HCT116 (cell line): Measurements from ENCODE around the gene PEX11A. TPM values are rescaled to one million over a fixed set of nuclear protein-coding genes. Genes with fewer than 3 reads are reported as not detected.

Experiments used
- ATAC-seq: fragments of 200-7000 bp; cut with Tn5 transposase; 2 replicates; pipeline ENCODE4 v1.9.1; 2020; ENCODE audit warnings: mild to moderate bottlenecking, moderate library complexity
- BruUV-seq: library from RNA; stranded (reverse); fragments of 400-500 nt; replicated peaks from 2 replicates; lab custom pipeline; 2021; lab: Mats Ljungman, UMichigan
- CTCF ChIA-PET: fragments of 300-600 bp; sonication (Branson Sonifier 250); formaldehyde crosslinking; loops from one replicate; lab custom pipeline; 2021; ENCODE audit warnings: antibody characterized with exemption; lab: Charles Lee
- POLR2A ChIA-PET: fragments of 300-600, 350-600 bp; sonication (Branson Sonifier 250); formaldehyde crosslinking; loops from one replicate; lab custom pipeline; 2021; ENCODE audit warnings: antibody characterized with exemption; lab: Charles Lee
- RAD21 ChIA-PET, 2 experiments: fragments of 300-600 bp; sonication (Branson Sonifier 250); formaldehyde crosslinking; loops; one replicate each; lab custom pipeline; 2023; ENCODE audit warnings: low total read pairs in 2 of 2; ENCODE audit not compliant: uncharacterized antibody in 2 of 2, unreplicated experiment in 2 of 2, low non-redundant PET in 1 of 2; lab: Charles Lee
- DNase-seq: peaks from one replicate; pipeline ENCODE4 v3.0.0-alpha.2; 2010; ENCODE audit warnings: low read depth, low spot score
- H2AFZ ChIP-seq: fragments of 200-600 bp; shearing (Covaris generic), sonication (generic); 2 replicates; pipeline ENCODE4 v1.6.1; 2017; ENCODE audit warnings: low read depth, mixed run types, mixed read lengths, antibody characterized with exemption, low read length; ENCODE audit not compliant: poor library complexity, severe bottlenecking
- H3K27ac ChIP-seq: 2 replicates; pipeline ENCODE4 v1.5.1; 2012; ENCODE audit warnings: low read depth, low read length
- H3K27me3 ChIP-seq: fragments of 200-600 bp; sonication (generic); 2 replicates; pipeline ENCODE4 v1.6.1; 2016; ENCODE audit warnings: mixed run types, low read length, mixed read lengths; ENCODE audit not compliant: insufficient read depth
- H3K36me3 ChIP-seq, 2 experiments: fragments of 200-500 bp in 1 of 2; fragments of 200-600 bp in 1 of 2; sonication (Bioruptor generic) in 1 of 2; sonication (generic) in 1 of 2; 2 replicates each; pipeline versions ENCODE4 v1.5.1 to v1.6.1; 2014 to 2016; ENCODE audit warnings: low read length in 2 of 2, inconsistent platforms in 1 of 2, mixed read lengths in 1 of 2, mixed run types in 1 of 2; ENCODE audit not compliant: insufficient read depth in 2 of 2, control insufficient read depth in 1 of 2
- H3K4me1 ChIP-seq, 2 experiments: fragments of 200-600 bp in 1 of 2; sonication (generic) in 1 of 2; 2 replicates each; pipeline versions ENCODE4 v1.5.1 to v1.6.1; 2012 to 2017; ENCODE audit warnings: low read length in 2 of 2, inconsistent platforms in 1 of 2, mild to moderate bottlenecking in 1 of 2, mixed read lengths in 1 of 2, mixed run types in 1 of 2, moderate library complexity in 1 of 2; ENCODE audit not compliant: insufficient read depth in 2 of 2, control insufficient read depth in 1 of 2
- H3K4me2 ChIP-seq: fragments of 200-600 bp; sonication (generic); 2 replicates; pipeline ENCODE4 v1.6.1; 2017; ENCODE audit warnings: mixed run types, low read length, mixed read lengths
- H3K4me3 ChIP-seq, 2 experiments: fragments of 200-600 bp in 1 of 2; sonication (generic) in 1 of 2; replicated peaks in 1 of 2; 2 replicates each; pipeline ENCODE4 v1.5.1; 2011 to 2016; ENCODE audit warnings: low read length in 2 of 2, control low read depth in 1 of 2, low read depth in 1 of 2, mild to moderate bottlenecking in 1 of 2, mixed read lengths in 1 of 2, mixed run types in 1 of 2
- H3K79me2 ChIP-seq: fragments of 200-600 bp; sonication (generic); 2 replicates; pipeline ENCODE4 v1.6.1; 2017; ENCODE audit warnings: mild to moderate bottlenecking, mixed run types, low read length, moderate library complexity, mixed read lengths; ENCODE audit not compliant: insufficient read depth
- H3K9ac ChIP-seq: fragments of 200-600 bp; sonication (generic); 2 replicates; pipeline ENCODE4 v1.6.1; 2016; ENCODE audit warnings: low read length, mixed read lengths
- H3K9me2 ChIP-seq: fragments of 200-600 bp; sonication (generic), shearing (Covaris generic); 2 replicates; pipeline ENCODE4 v1.6.1; 2017; ENCODE audit warnings: mixed run types, mild to moderate bottlenecking, moderate library complexity; ENCODE audit not compliant: insufficient read depth
- H3K9me3 ChIP-seq, 2 experiments: fragments of 200-500 bp in 1 of 2; fragments of 200-600 bp in 1 of 2; sonication (Bioruptor generic) in 1 of 2; sonication (generic) in 1 of 2; 2 replicates each; pipeline ENCODE4 v1.6.1; 2014 to 2017; ENCODE audit warnings: low read length in 2 of 2, mixed read lengths in 2 of 2, inconsistent platforms in 1 of 2, low read depth in 1 of 2, mild to moderate bottlenecking in 1 of 2, mixed run types in 1 of 2, moderate library complexity in 1 of 2; ENCODE audit not compliant: control insufficient read depth in 1 of 2, insufficient read depth in 1 of 2
- H4K20me1 ChIP-seq: fragments of 200-600 bp; sonication (generic), shearing (Covaris generic); 2 replicates; pipeline ENCODE4 v1.6.1; 2017; ENCODE audit warnings: mixed run types, mild to moderate bottlenecking, moderate library complexity; ENCODE audit not compliant: insufficient read depth
- CBX3 ChIP-seq: IDR thresholded peaks from 2 replicates; pipeline ENCODE4 v1.6.1; 2012; ENCODE audit warnings: low read depth
- CEBPB ChIP-seq: IDR thresholded peaks from 2 replicates; pipeline ENCODE4 v1.6.1; 2012; ENCODE audit warnings: low read depth
- CTCF ChIP-seq, 3 experiments: fragments of 200-600 bp in 1 of 3; sonication (generic) in 1 of 3; IDR thresholded peaks in 2 of 3; conservative IDR thresholded peaks in 1 of 3; 2 replicates each; pipeline ENCODE4 v1.5.1; 2012 to 2017; ENCODE audit warnings: low read depth in 2 of 3, low read length in 2 of 3, antibody characterized with exemption in 1 of 3, borderline replicate concordance in 1 of 3, control low read depth in 1 of 3, mild to moderate bottlenecking in 1 of 3, mixed read lengths in 1 of 3, mixed run types in 1 of 3, moderate library complexity in 1 of 3; ENCODE audit not compliant: insufficient read depth in 1 of 3
- EGR1 ChIP-seq: IDR thresholded peaks from 2 replicates; pipeline ENCODE4 v1.6.1; 2012; ENCODE audit warnings: low read depth
- ELF1 ChIP-seq: IDR thresholded peaks from 2 replicates; pipeline ENCODE4 v1.6.1; 2012; ENCODE audit warnings: low read depth, borderline replicate concordance
- EZH2 ChIP-seq: fragments of 200-600 bp; sonication (generic); IDR thresholded peaks from 2 replicates; pipeline ENCODE4 v1.6.1; 2017; ENCODE audit warnings: antibody characterized with exemption, mixed run types
- EZH2phosphoT487 ChIP-seq: fragments of 200-600 bp; IDR thresholded peaks from 2 replicates; pipeline ENCODE4 v1.6.1; 2018; ENCODE audit warnings: antibody characterized with exemption, borderline replicate concordance
- JUND ChIP-seq: IDR thresholded peaks from 2 replicates; pipeline ENCODE4 v1.6.1; 2012
- MAX ChIP-seq: IDR thresholded peaks from 2 replicates; pipeline ENCODE4 v1.6.1; 2012
- POLR2AphosphoS5 ChIP-seq: IDR thresholded peaks from 2 replicates; pipeline ENCODE4 v1.6.1; 2011; ENCODE audit warnings: mild to moderate bottlenecking, low read depth, low read length, moderate library complexity
- REST ChIP-seq: IDR thresholded peaks from 2 replicates; pipeline ENCODE4 v1.6.1; 2012; ENCODE audit warnings: low read depth
- SIN3A ChIP-seq: IDR thresholded peaks from 2 replicates; pipeline ENCODE4 v1.6.1; 2012; ENCODE audit warnings: low read depth
- SP1 ChIP-seq: IDR thresholded peaks from 2 replicates; pipeline ENCODE4 v1.6.1; 2012; ENCODE audit warnings: low read depth
- SRF ChIP-seq: IDR thresholded peaks from 2 replicates; pipeline ENCODE4 v1.6.1; 2012; ENCODE audit warnings: low read depth
- TCF7L2 ChIP-seq: IDR thresholded peaks from 2 replicates; pipeline ENCODE4 v1.7.0; 2011; ENCODE audit warnings: borderline replicate concordance, inconsistent platforms; ENCODE audit not compliant: insufficient read depth, insufficient read length; ENCODE audit errors: extremely low read depth
- ZBTB33 ChIP-seq: IDR thresholded peaks from 2 replicates; pipeline ENCODE4 v1.6.1; 2011; ENCODE audit warnings: mild to moderate bottlenecking, low read length, moderate library complexity; ENCODE audit not compliant: insufficient replicate concordance; ENCODE audit errors: extremely low read depth
- ZFX ChIP-seq: fragments of 450-650 bp; IDR thresholded peaks from 2 replicates; pipeline ENCODE4 v1.6.1; 2017
- ZNF274 ChIP-seq: fragments of 200-500 bp; sonication (Bioruptor generic); IDR thresholded peaks from 2 replicates; pipeline ENCODE4 v1.6.1; 2014; ENCODE audit warnings: mild to moderate bottlenecking, low read depth, low read length, inconsistent platforms
- intact Hi-C: fragments of 100-400 bp; cut with micrococcal nuclease; formaldehyde crosslinking; loops from 2 replicates; pipeline ENCODE4 v1.10.0; 2022
- total RNA-seq: library from RNA; stranded (reverse); gene quantifications from one replicate; pipeline ENCODE4 v1.2.1, GENCODE V29; 2021; ENCODE audit not compliant: unreplicated experiment

The PEX11A gene
- total RNA-seq, 1 experiment from 2014 or later, result 7.1 TPM

- TF ChIP-seq SRF, result no peak
- no peak for TF ChIP-seq MAX
- TF ChIP-seq TCF7L2, result no peak
- no peak for TF ChIP-seq CBX3
- no peak for TF ChIP-seq SIN3A
- no peak for TF ChIP-seq SP1
- TF ChIP-seq JUND, result no peak
- TF ChIP-seq EZH2, result no peak
- TF ChIP-seq CEBPB, result no peak
- TF ChIP-seq EZH2phosphoT487, result no peak
- no peak for TF ChIP-seq EGR1
- no peak for TF ChIP-seq ZNF274
- no peak for TF ChIP-seq REST
- no peak for TF ChIP-seq CTCF (IDR thresholded peaks at IDR 0.05 in 2 of 3, conservative IDR thresholded peaks at IDR 0.05 in 1 of 3; ENCODE audit: borderline replicate concordance in 1 of 3, insufficient read depth in 1 of 3, low read depth in 2 of 3, low read length in 2 of 3)
- TF ChIP-seq ELF1, result no peak
- no peak for TF ChIP-seq ZBTB33
- TF ChIP-seq POLR2AphosphoS5, result no peak
- no peak for TF ChIP-seq ZFX
- ChIA-PET POLR2A (interaction anchor here (0.7 kb wide), 1 partner anchor 83 kb away, joined by 3 read pairs; no protein-coding TSS in a partner anchor), RAD21 (no interaction called here), CTCF (interaction anchor here (1.0 to 2.6 kb wide), 3 partner anchors 10 to 299 kb away, joined by 3 to 7 read pairs (median 7); no protein-coding TSS in a partner anchor)
- H3K79me2 ChIP-seq, result no peaks in the 10 kb centered on the region
- no TSS peak for BruUV-seq
- H4K20me1 ChIP-seq, result no peaks in the 10 kb centered on the region
- ATAC-seq (no peak), DNase-seq (no peak)
- H3K4me3 ChIP-seq, result no peak overlapping the region
- intact Hi-C loops, result no loop called here
- H3K9ac ChIP-seq, result no peak overlapping the region
- no peaks in the 10 kb centered on the region for H3K9me3 ChIP-seq
- H3K36me3 ChIP-seq, result no peaks in the 10 kb centered on the region
- no peak overlapping the region for H2AFZ ChIP-seq
- no peaks in the 10 kb centered on the region for H3K9me2 ChIP-seq
- H3K27me3 ChIP-seq, result no peaks in the 10 kb centered on the region
- H3K4me1 ChIP-seq, result no peaks in the 10 kb centered on the region
- no peak overlapping the region for H3K27ac ChIP-seq
- H3K4me2 ChIP-seq, result no peak overlapping the region
These were observed 32.8 kb downstream of the PEX11A start for GRCh38 chr15:89657686-89658200.
